ENCODE results near the gene FBXL16.

FBXL16 gene

GRCh38 chr16:679814-680624 is 25.6 kb downstream of the FBXL16 start, which contains the start of gene STUB1:
TSS of gene STUB1 (plus strand) at chr16:680410. CDS start at chr16:680526, 116 bp downstream.
- Histone ChIP-seq H3K4me1 (ENCODE audit: low read length) (peaks cover 16% of the 10 kb centered on the region), H3K4me2 (ENCODE audit: low read length) (peak within 1 kb of the TSS; percentile 94), H3K9ac (ENCODE audit: low read length) (peak within 1 kb of the TSS; percentile 88), H3K27ac (ENCODE audit: low read length) (peak within 1 kb of the TSS; percentile 81), H3K27me3 (ENCODE audit: low read depth, low read length) (no peaks in the 10 kb centered on the region), H4K20me1 (ENCODE audit: insufficient read depth, low read length) (0 out of 2 replicates have a peak, but pooled peaks cover 4% of the 10 kb centered on the region), H3K79me2 (ENCODE audit: low read length) (peaks cover 37% of the 10 kb centered on the region), H3K36me3 (replicated peaks; ENCODE audit: low read depth, low read length) (peaks cover 21% of the 10 kb centered on the region), H3K4me3 (ENCODE audit: low read length) (peak within 1 kb of the TSS; percentile 95), H3K9me3 (ENCODE audit: insufficient read depth, low read length) (no peaks in the 10 kb centered on the region), H2AFZ (ENCODE audit: low read depth, low read length) (peak within 1 kb of the TSS; percentile 34; the same call in 1 of the 2 replicates)
- TF ChIP-seq EZH2phosphoT487 (IDR thresholded peaks at IDR 0.05; ENCODE audit: low read depth) = no peak
- TF ChIP-seq, protein P1, sequence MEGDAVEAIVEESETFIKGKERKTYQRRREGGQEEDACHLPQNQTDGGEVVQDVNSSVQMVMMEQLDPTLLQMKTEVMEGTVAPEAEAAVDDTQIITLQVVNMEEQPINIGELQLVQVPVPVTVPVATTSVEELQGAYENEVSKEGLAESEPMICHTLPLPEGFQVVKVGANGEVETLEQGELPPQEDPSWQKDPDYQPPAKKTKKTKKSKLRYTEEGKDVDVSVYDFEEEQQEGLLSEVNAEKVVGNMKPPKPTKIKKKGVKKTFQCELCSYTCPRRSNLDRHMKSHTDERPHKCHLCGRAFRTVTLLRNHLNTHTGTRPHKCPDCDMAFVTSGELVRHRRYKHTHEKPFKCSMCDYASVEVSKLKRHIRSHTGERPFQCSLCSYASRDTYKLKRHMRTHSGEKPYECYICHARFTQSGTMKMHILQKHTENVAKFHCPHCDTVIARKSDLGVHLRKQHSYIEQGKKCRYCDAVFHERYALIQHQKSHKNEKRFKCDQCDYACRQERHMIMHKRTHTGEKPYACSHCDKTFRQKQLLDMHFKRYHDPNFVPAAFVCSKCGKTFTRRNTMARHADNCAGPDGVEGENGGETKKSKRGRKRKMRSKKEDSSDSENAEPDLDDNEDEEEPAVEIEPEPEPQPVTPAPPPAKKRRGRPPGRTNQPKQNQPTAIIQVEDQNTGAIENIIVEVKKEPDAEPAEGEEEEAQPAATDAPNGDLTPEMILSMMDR (IDR thresholded peaks at IDR 0.05; ENCODE audit: low read depth, low read length) = no peak

GRCh38 chr16:678858-679813 is 26.5 kb downstream of the FBXL16 start:
- Histone ChIP-seq H4K20me1 (ENCODE audit: insufficient read depth, low read length) (0 out of 2 replicates have a peak, but pooled peaks cover 4% of the 10 kb centered on the region), H3K27me3 (ENCODE audit: low read depth, low read length) (no peaks in the 10 kb centered on the region), H3K4me1 (ENCODE audit: low read length) (peaks cover 16% of the 10 kb centered on the region), H3K9me3 (ENCODE audit: insufficient read depth, low read length) (no peaks in the 10 kb centered on the region), H2AFZ (ENCODE audit: low read depth, low read length) (no peak overlapping the region), H3K27ac (ENCODE audit: low read length) (no peak overlapping the region), H3K9ac (ENCODE audit: low read length) (no peak overlapping the region), H3K36me3 (replicated peaks; ENCODE audit: low read depth, low read length) (peaks cover 21% of the 10 kb centered on the region), H3K79me2 (ENCODE audit: low read length) (peaks cover 37% of the 10 kb centered on the region), H3K4me2 (ENCODE audit: low read length) (peak overlapping the region; percentile 37), H3K4me3 (ENCODE audit: low read length) (peak overlapping the region; percentile 32; the same call in 1 of the 2 replicates)
- TF ChIP-seq, protein P1 (IDR thresholded peaks at IDR 0.05; ENCODE audit: low read depth, low read length) = no peak
- TF ChIP-seq EZH2phosphoT487 (IDR thresholded peaks at IDR 0.05; ENCODE audit: low read depth) = no peak

DNA sequence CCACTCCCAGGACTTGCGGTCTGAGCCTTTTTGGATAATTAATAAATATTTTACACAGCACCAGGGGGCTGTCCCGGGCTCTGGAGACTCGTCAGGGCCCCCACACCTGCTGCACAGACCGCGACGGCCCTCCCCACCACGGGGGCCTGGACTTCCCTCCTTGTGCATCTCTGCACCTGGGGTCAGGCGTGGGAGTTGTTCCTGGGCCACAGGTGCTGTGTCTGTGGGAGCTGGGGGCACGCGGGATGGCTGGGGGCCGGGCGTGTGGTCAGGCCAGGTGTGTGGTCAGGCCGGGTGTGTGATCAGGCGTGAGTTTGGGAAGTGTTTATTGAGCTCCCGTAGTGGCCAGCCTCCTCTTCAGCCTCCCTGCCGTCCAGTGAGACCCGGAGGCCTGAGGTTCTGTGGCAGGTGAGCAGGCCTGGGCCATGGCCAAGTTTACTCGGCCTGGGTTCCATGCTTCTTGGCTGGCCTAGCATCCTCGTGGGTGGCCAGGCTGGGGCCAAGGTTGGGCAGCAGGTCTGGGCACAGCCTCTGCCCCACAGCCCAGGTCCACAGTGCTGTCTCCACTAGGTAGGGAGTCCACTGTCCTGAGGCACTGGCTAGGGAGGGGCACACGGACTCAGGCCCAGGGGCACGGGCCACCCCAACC is 27.3 kb downstream of the FBXL16 start:
- TF ChIP-seq, protein P1 (IDR thresholded peaks at IDR 0.05; ENCODE audit: low read depth, low read length) = no peak
- TF ChIP-seq EZH2phosphoT487 (IDR thresholded peaks at IDR 0.05; ENCODE audit: low read depth) = no peak
- Histone ChIP-seq H3K4me1 (ENCODE audit: low read length) (peaks cover 14% of the 10 kb centered on the region), H4K20me1 (ENCODE audit: insufficient read depth, low read length) (0 out of 2 replicates have a peak, but pooled peaks cover 4% of the 10 kb centered on the region), H2AFZ (ENCODE audit: low read depth, low read length) (no peak overlapping the region), H3K9me3 (ENCODE audit: insufficient read depth, low read length) (no peaks in the 10 kb centered on the region), H3K4me3 (ENCODE audit: low read length) (no peak overlapping the region), H3K27ac (ENCODE audit: low read length) (no peak overlapping the region), H3K79me2 (ENCODE audit: low read length) (peaks cover 30% of the 10 kb centered on the region), H3K4me2 (ENCODE audit: low read length) (no peak overlapping the region), H3K27me3 (ENCODE audit: low read depth, low read length) (no peaks in the 10 kb centered on the region), H3K36me3 (replicated peaks; ENCODE audit: low read depth, low read length) (peaks cover 21% of the 10 kb centered on the region), H3K9ac (ENCODE audit: low read length) (no peak overlapping the region)
